Measurements from ENCODE around the gene EID2.

Gene EID2

GRCh38 chr19:39506944-39507714, 32.8 kb downstream of the EID2 start:
- no peak for DNase-seq (ENCODE audit: low read depth, low spot score)
- no peak overlapping the region for H3K27ac ChIP-seq

- DNase-seq (ENCODE audit: low read depth, low spot score) = no peak
- no peak overlapping the region for H3K27ac ChIP-seq
Observed at GRCh38 chr19:39506598-39506943, 33.4 kb downstream of the EID2 start.

- DNase-seq (ENCODE audit: low read depth, low spot score) = no peak
- H3K27ac ChIP-seq = no peak overlapping the region
Observed at GRCh38 chr19:39502640-39503417, 37.1 kb downstream of the EID2 start.

DNA sequence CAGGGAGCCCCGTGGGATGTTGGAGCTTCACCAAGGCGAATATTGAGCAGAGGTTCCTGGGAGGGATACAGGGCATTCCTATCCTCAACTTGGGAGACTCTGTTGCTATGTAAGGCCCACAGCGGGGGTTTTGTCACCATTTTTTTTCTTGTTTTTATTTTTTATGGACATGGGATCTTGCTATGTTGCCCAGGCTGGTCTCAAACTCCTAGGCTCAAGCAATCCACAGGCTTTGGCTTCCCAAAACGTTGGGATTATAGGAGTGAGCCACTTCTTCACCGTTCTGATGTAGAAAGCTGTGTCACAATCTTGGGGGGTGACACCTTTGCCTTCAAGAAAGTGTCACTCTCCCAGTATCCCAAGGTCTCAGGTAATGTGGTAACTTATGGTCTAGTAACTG, 38.6 kb downstream of the EID2 start:
- no peak overlapping the region for H3K27ac ChIP-seq
- no peak for DNase-seq (ENCODE audit: low read depth, low spot score)

GRCh38 chr19:39500543-39500942, 39.4 kb downstream of the EID2 start:
- H3K27ac ChIP-seq = no peak overlapping the region
- no peak for DNase-seq (ENCODE audit: low read depth, low spot score)

- H3K27ac ChIP-seq = no peak overlapping the region
- no peak for DNase-seq (ENCODE audit: low read depth, low spot score)
Observed at GRCh38 chr19:39499932-39500331, 40.0 kb downstream of the EID2 start.

- DNase-seq (ENCODE audit: low read depth, low spot score) = no peak
- H3K27ac ChIP-seq = no peak within 1 kb of the TSS
Observed at GRCh38 chr19:39498798-39499642, 40.9 kb downstream of the EID2 start, which contains the start of gene DLL3. Gene DLL3, plus strand, starts transcription at chr19:39498947. Its CDS starts 28 bp downstream, at chr19:39498975.

GRCh38 chr19:39497996-39498797, 41.8 kb downstream of the EID2 start:
- no peak for DNase-seq (ENCODE audit: low read depth, low spot score)
- H3K27ac ChIP-seq = no peak overlapping the region

DNA sequence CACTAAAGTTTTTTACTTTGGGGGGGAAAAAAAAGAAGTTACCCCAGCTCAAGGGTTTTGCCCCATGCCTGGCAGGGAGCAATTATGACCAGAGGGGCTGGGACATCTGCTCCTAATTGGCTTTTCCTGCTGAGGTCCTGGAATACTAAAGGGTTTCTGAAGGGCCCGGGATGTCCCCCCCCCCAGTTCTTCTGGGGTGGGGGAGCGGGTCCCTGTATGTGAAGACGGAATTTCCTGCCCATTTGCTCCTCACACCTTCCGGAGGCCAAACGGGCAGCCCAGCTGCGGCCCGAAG, 42.3 kb downstream of the EID2 start:
- no peak for DNase-seq (ENCODE audit: low read depth, low spot score)
- H3K27ac ChIP-seq = no peak overlapping the region

DNA sequence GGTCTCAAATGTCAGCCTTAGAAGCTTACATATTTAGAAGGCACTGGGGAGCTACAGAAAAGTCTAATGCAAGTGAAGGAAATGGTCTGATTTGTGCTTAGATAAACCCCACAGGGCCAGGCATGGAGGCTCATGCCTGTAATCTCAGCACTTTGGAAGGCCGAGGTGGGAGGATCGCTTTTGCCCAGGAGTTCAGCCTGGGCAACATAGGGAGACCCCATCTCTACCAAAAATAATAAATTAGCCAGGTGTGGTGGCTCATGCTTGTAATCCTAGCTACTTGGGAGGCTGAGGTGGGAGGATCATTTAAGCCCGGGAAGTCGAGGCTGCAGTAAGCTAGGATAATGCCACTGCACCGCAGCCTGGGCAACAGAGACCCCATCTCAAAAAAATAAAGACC, 43.9 kb downstream of the EID2 start:
- H3K27ac ChIP-seq = no peak overlapping the region
- no peak for DNase-seq (ENCODE audit: low read depth, low spot score)

DNA sequence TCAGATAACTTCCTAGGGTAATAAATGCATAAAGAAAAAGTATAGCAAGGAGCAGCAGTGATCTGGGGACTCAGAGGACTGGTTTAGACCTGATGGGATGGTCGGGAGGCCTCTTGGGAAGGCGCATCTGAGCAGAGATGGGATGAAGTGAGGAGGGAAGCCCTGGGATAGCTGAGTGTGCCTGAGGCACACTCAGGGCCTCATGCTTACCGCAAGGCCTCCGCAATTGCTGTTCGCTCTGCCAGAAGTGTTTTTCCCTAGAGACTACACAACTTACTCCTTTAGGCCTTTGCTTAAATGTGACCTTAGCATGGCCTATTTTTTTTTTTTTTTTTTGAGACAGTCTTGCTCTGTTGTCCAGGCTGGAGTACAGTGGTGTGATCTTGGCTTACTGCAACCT, 45.3 kb downstream of the EID2 start:
- DNase-seq (ENCODE audit: low read depth, low spot score) = no peak
- H3K27ac ChIP-seq = no peak overlapping the region

GRCh38 chr19:39492788-39493187, 47.2 kb downstream of the EID2 start:
- peak overlapping the region; percentile 43 for H3K27ac ChIP-seq
- no peak for DNase-seq (ENCODE audit: low read depth, low spot score)

- H3K27ac ChIP-seq = no peak overlapping the region
- no peak for DNase-seq (ENCODE audit: low read depth, low spot score)
Observed at GRCh38 chr19:39492225-39492624, 47.7 kb downstream of the EID2 start.

GRCh38 chr19:39489756-39490155, 50.2 kb downstream of the EID2 start:
- DNase-seq (ENCODE audit: low read depth, low spot score) = no peak

More at GRCh38 chr19:39489756-39490155, 50.2 kb downstream of the EID2 start:
- H3K27ac ChIP-seq = no peak overlapping the region

Measured in epithelial cell of prostate (primary cell).